Measurements from ENCODE around the gene NAIF1.
"Not testable (repeated sequence)": the region's sequence is repeated elsewhere in the genome, so short reads cannot be mapped to it uniquely, and the experiment has no call there.

The NAIF1 gene

GRCh38 chr9:128087262-128087661 is 20.1 kb upstream of the NAIF1 start:
- no peaks in the 10 kb centered on the region for H3K9me3 ChIP-seq (ENCODE audit: low read length)
- H3K4me1 ChIP-seq (ENCODE audit: insufficient read depth, low read length): peaks cover 16% of the 10 kb centered on the region

GRCh38 chr9:128085943-128086342 is 18.8 kb upstream of the NAIF1 start:
- Histone ChIP-seq H3K9me3 (ENCODE audit: low read length) (no peaks in the 10 kb centered on the region), H3K27me3 (ENCODE audit: insufficient read depth, low read length) (no peaks in the 10 kb centered on the region), H3K4me1 (ENCODE audit: insufficient read depth, low read length) (peaks cover 18% of the 10 kb centered on the region), H2AFZ (ENCODE audit: low read depth, low read length) (no peak overlapping the region), H3K36me3 (ENCODE audit: insufficient read depth, low read length) (no peaks in the 10 kb centered on the region), H3K4me3 (ENCODE audit: low read length) (no peak overlapping the region)

More at GRCh38 chr9:128087262-128087661, 20.1 kb upstream of the NAIF1 start:
- no peak overlapping the region for H2AFZ ChIP-seq (ENCODE audit: low read depth, low read length)
- H3K36me3 ChIP-seq (ENCODE audit: insufficient read depth, low read length): no peaks in the 10 kb centered on the region
- H3K27me3 ChIP-seq (ENCODE audit: insufficient read depth, low read length): no peaks in the 10 kb centered on the region
- no peak overlapping the region for H3K4me3 ChIP-seq (ENCODE audit: low read length)

- Histone ChIP-seq H3K4me3 (ENCODE audit: low read length) (no peak overlapping the region), H3K27me3 (ENCODE audit: insufficient read depth, low read length) (no peaks in the 10 kb centered on the region), H3K4me1 (ENCODE audit: insufficient read depth, low read length) (peaks cover 21% of the 10 kb centered on the region), H3K9me3 (ENCODE audit: low read length) (no peaks in the 10 kb centered on the region), H2AFZ (ENCODE audit: low read depth, low read length) (no peak overlapping the region), H3K36me3 (ENCODE audit: insufficient read depth, low read length) (no peaks in the 10 kb centered on the region)
Observed at GRCh38 chr9:128084746-128085145, 17.6 kb upstream of the NAIF1 start.

GRCh38 chr9:128082151-128082550 is 15.0 kb upstream of the NAIF1 start:
- Histone ChIP-seq H3K9me3 (ENCODE audit: low read length) (no peaks in the 10 kb centered on the region), H3K27me3 (ENCODE audit: insufficient read depth, low read length) (no peaks in the 10 kb centered on the region), H3K4me3 (ENCODE audit: low read length) (no peak overlapping the region), H3K36me3 (ENCODE audit: insufficient read depth, low read length) (no peaks in the 10 kb centered on the region), H3K4me1 (ENCODE audit: insufficient read depth, low read length) (peaks cover 21% of the 10 kb centered on the region), H2AFZ (ENCODE audit: low read depth, low read length) (no peak overlapping the region)

GRCh38 chr9:128081056-128081455 is 13.9 kb upstream of the NAIF1 start:
- H3K27me3 ChIP-seq (ENCODE audit: insufficient read depth, low read length): no peaks in the 10 kb centered on the region
- no peak overlapping the region for H2AFZ ChIP-seq (ENCODE audit: low read depth, low read length)
- no peak overlapping the region for H3K4me3 ChIP-seq (ENCODE audit: low read length)
- no peaks in the 10 kb centered on the region for H3K36me3 ChIP-seq (ENCODE audit: insufficient read depth, low read length)
- peaks cover 21% of the 10 kb centered on the region for H3K4me1 ChIP-seq (ENCODE audit: insufficient read depth, low read length)
- no peaks in the 10 kb centered on the region for H3K9me3 ChIP-seq (ENCODE audit: low read length)

GRCh38 chr9:128080206-128080605 is 13.1 kb upstream of the NAIF1 start:
- Histone ChIP-seq H3K4me3 (ENCODE audit: low read length) (no peak overlapping the region), H3K27me3 (ENCODE audit: insufficient read depth, low read length) (no peaks in the 10 kb centered on the region), H3K9me3 (ENCODE audit: low read length) (no peaks in the 10 kb centered on the region), H3K36me3 (ENCODE audit: insufficient read depth, low read length) (no peaks in the 10 kb centered on the region), H2AFZ (ENCODE audit: low read depth, low read length) (no peak overlapping the region), H3K4me1 (ENCODE audit: insufficient read depth, low read length) (peaks cover 21% of the 10 kb centered on the region)

GRCh38 chr9:128078504-128079434 is 11.6 kb upstream of the NAIF1 start:
- Histone ChIP-seq H3K4me3 (ENCODE audit: low read length) (no peak overlapping the region), H2AFZ (ENCODE audit: low read depth, low read length) (no peak overlapping the region), H3K9me3 (ENCODE audit: low read length) (no peaks in the 10 kb centered on the region), H3K36me3 (ENCODE audit: insufficient read depth, low read length) (no peaks in the 10 kb centered on the region), H3K4me1 (ENCODE audit: insufficient read depth, low read length) (peaks cover 21% of the 10 kb centered on the region), H3K27me3 (ENCODE audit: insufficient read depth, low read length) (no peaks in the 10 kb centered on the region)

GRCh38 chr9:128077847-128078503 is 10.9 kb upstream of the NAIF1 start:
- no peak overlapping the region for H3K4me3 ChIP-seq (ENCODE audit: low read length)
- no peaks in the 10 kb centered on the region for H3K27me3 ChIP-seq (ENCODE audit: insufficient read depth, low read length)

GRCh38 chr9:128073253-128073886 is 6.2 kb upstream of the NAIF1 start:
- H3K36me3 ChIP-seq (ENCODE audit: insufficient read depth, low read length): no peaks in the 10 kb centered on the region
- no peaks in the 10 kb centered on the region for H3K9me3 ChIP-seq (ENCODE audit: low read length)
- H3K4me1 ChIP-seq (ENCODE audit: insufficient read depth, low read length): peaks cover 26% of the 10 kb centered on the region
- H2AFZ ChIP-seq (ENCODE audit: low read depth, low read length): no peak overlapping the region
- no peak overlapping the region for H3K4me3 ChIP-seq (ENCODE audit: low read length)
- no peaks in the 10 kb centered on the region for H3K27me3 ChIP-seq (ENCODE audit: insufficient read depth, low read length)

More at GRCh38 chr9:128077847-128078503, 10.9 kb upstream of the NAIF1 start:
- no peak overlapping the region for H2AFZ ChIP-seq (ENCODE audit: low read depth, low read length)
- no peaks in the 10 kb centered on the region for H3K9me3 ChIP-seq (ENCODE audit: low read length)
- no peaks in the 10 kb centered on the region for H3K36me3 ChIP-seq (ENCODE audit: insufficient read depth, low read length)
- peaks cover 25% of the 10 kb centered on the region for H3K4me1 ChIP-seq (ENCODE audit: insufficient read depth, low read length)

- Histone ChIP-seq H3K4me3 (ENCODE audit: low read length) (no peak overlapping the region), H2AFZ (ENCODE audit: low read depth, low read length) (peak overlapping the region; percentile 8), H3K36me3 (ENCODE audit: insufficient read depth, low read length) (no peaks in the 10 kb centered on the region), H3K27me3 (ENCODE audit: insufficient read depth, low read length) (no peaks in the 10 kb centered on the region), H3K4me1 (ENCODE audit: insufficient read depth, low read length) (peaks cover 26% of the 10 kb centered on the region), H3K9me3 (ENCODE audit: low read length) (no peaks in the 10 kb centered on the region)
Observed at GRCh38 chr9:128072144-128073021, 5.3 kb upstream of the NAIF1 start.

GRCh38 chr9:128071475-128071874 is 4.4 kb upstream of the NAIF1 start:
- not testable (repeated sequence) for H2AFZ ChIP-seq (ENCODE audit: low read depth, low read length); H3K9me3 ChIP-seq (ENCODE audit: low read length); H3K4me3 ChIP-seq (ENCODE audit: low read length); H3K36me3 ChIP-seq (ENCODE audit: insufficient read depth, low read length); H3K27me3 ChIP-seq (ENCODE audit: insufficient read depth, low read length)
- peaks cover 32% of the 10 kb centered on the region for H3K4me1 ChIP-seq (ENCODE audit: insufficient read depth, low read length)

- Histone ChIP-seq H3K27me3 (ENCODE audit: insufficient read depth, low read length) (no peaks in the 10 kb centered on the region), H3K4me3 (ENCODE audit: low read length) (no peak overlapping the region), H2AFZ (ENCODE audit: low read depth, low read length) (no peak overlapping the region), H3K4me1 (ENCODE audit: insufficient read depth, low read length) (peaks cover 37% of the 10 kb centered on the region), H3K9me3 (ENCODE audit: low read length) (peaks cover 2% of the 10 kb centered on the region), H3K36me3 (ENCODE audit: insufficient read depth, low read length) (no peaks in the 10 kb centered on the region)
Observed at GRCh38 chr9:128070874-128071273, 3.8 kb upstream of the NAIF1 start.

All from neuron (in vitro differentiated cells).